Renal cortex interstitium (tissue), 11 donors: ENCODE measurements around the gene SPAG9. TPM values are rescaled to one million over a fixed set of nuclear protein-coding genes. Genes with fewer than 3 reads are reported as not detected.

ENCODE experiments used
- DNase-seq, 11 donors: peaks; one replicate each; pipeline ENCODE4 v3.0.0-alpha.2; 2013; ENCODE audit warnings: low read depth in 9 of 11, low spot score in 4 of 11; ENCODE audit errors: extremely low read depth in 1 of 11
- polyA plus RNA-seq, 3 donors: library from polyadenylated mRNA; unstranded; fragments of 120-200 nt; gene quantifications; one replicate each; pipeline ENCODE4 v1.2.1, GENCODE V29; 2013; ENCODE audit not compliant: insufficient read length in 3 of 3

Gene SPAG9
- polyA plus RNA-seq, 3 donors = 97.0 to 129 (median 103) TPM

GRCh38 chr17:50918071-50918932 lies 202.4 kb downstream of the SPAG9 start:
- DNase-seq = peak in 1 of 11 donors; percentile 51

GRCh38 chr17:50917418-50917743 lies 203.3 kb downstream of the SPAG9 start:
- no peak for DNase-seq

DNA sequence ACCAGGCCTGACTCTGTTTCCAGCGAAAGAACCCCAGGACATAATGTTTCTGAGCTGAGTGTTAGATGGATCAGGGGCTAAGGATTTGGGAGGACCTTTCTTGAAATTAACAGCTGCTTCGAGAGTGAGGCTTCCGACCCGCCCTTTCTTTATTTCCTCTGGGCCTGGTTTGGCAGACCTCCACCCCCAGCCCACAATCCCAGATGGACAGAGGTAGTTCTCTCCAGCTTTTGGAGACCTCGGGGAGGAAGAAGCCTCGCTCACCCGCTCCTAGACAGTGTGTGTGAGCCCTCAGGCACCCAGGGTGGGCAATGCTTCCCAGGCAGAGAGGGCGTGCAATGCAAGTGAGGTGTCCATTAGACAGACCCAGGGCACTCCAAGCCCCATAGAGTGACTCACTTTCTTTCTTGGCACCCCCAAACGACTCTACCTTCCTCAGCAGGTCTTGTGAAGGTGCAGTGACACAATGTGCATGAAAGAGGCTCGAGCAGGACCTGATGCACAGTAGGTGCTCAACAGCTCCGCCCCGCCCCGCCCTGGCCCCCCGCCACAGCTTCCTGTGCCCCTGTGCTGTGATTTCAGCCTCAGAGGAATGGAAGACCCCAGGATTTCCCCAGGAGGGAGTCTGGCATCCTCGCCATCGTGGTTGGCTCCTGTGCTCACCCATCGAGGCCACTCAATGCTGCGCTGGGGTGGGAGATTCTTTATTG lies 203.8 kb downstream of the SPAG9 start:
- no peak for DNase-seq

DNA sequence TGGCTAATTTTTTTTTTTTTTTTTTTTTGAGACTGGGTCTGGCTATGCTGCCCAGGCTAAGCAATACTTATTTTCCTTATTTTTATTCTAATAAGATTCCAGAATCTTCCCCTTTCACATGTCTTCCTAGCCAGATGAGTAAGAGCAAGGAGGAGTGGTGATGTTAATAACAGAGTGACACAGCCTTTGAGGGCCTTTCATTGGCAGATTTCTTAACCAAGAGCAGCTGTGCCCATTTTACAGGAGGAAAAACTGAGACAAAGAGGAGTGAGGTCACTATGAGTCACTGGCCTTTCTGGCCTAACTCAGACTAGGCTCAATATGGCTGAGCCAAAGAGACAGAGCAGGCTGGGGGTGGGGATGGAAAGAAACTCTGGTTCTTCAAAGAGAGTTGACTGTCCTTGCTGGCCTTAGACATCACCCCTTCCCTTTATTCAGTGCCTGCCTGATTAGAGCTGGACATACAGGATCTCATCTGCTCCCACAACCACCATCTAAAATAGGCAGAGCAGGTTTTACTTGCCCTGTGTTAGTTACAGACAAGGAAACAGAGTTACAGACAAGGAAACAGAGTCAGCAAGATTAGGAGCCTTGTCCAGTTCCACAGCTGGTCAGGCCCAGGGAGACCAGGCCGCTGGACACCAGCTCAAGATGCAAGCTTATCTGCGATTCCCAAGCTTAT lies 204.5 kb downstream of the SPAG9 start:
- no peak for DNase-seq

DNA sequence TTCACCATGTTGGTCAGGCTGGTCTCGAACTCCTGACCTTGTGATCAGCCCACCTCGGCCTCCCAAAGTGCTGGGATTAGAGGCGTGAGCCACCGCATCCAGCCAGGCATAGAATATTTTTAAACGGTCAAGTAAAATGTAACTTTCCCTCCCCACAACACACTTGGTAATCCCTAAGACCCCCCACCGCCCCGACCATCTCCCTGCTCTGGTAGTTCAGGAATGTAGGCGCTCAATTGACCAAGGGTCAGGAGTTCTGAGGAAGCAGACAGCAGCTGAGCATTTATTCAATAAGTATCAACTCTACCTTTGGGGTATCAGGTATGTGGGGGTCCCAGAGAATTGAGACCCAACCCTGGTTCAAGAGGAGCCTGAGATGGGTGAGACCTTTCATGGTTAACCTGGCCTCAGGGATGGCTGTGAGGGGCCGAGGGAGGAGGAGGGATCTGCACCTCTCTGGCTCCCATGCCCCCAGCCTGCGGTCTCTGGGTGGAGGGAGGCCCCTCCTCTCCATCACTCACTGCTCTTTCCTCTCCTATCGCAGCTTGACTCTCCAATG lies 206.1 kb downstream of the SPAG9 start:
- DNase-seq = no peak

GRCh38 chr17:50913120-50913519 lies 207.5 kb downstream of the SPAG9 start:
- no peak for DNase-seq

Other genes starting within 250 kb of the SPAG9 start
- 10 to 100 TPM; 68.1 to 76.2 (median 71.0) TPM for gene NME1, start 32.7 kb upstream of the SPAG9 start, polyA plus RNA-seq
- 100 to 1,000 TPM; 221 to 288 (median 268) TPM for gene NME2, start 45.5 kb upstream of the SPAG9 start, polyA plus RNA-seq
- 10 to 100 TPM; 47.6 to 61.2 (median 54.4) TPM for gene MBTD1, start 139.2 kb upstream of the SPAG9 start, polyA plus RNA-seq
- gene UTP18, start 139.7 kb upstream of the SPAG9 start, polyA plus RNA-seq = 10 to 100 TPM; 43.9 to 63.7 (median 47.4) TPM